SK-N-SH (cell line): ENCODE results near the gene ASCL2. TPM values are rescaled to one million over a fixed set of nuclear protein-coding genes. Genes with fewer than 3 reads are reported as not detected.

ENCODE experiments used
- CTCF ChIA-PET: fragments of 300-600, 350-600 bp; formaldehyde crosslinking; extraction: SDS; loops from one replicate; lab custom pipeline; 2021; lab: Yijun Ruan, JAX
- POLR2A ChIA-PET: fragments of 350-600 bp; sonication (Branson Sonifier 250); formaldehyde crosslinking; extraction: SDS; loops from one replicate; lab custom pipeline; 2020; ENCODE audit warnings: antibody characterized with exemption, inconsistent platforms; lab: Yijun Ruan, JAX
- DNase-seq: peaks from one replicate; pipeline ENCODE4 v3.0.0; 2012
- H2AFZ ChIP-seq: fragments of 200-600 bp; sonication (generic); 2 replicates; pipeline ENCODE4 v1.8.1; 2016; ENCODE audit warnings: antibody characterized with exemption, mild to moderate bottlenecking, low read depth
- H3F3A ChIP-seq: fragments of 200-600 bp; sonication (generic); replicated peaks from 2 replicates; pipeline ENCODE3; 2016; ENCODE audit warnings: antibody characterized with exemption, mild to moderate bottlenecking; ENCODE audit not compliant: insufficient read depth
- H3K27ac ChIP-seq, 2 experiments: fragments of 200-500 bp in 1 of 2; fragments of 200-600 bp in 1 of 2; sonication (Bioruptor generic) in 1 of 2; sonication (generic), shearing (Covaris generic) in 1 of 2; 2 replicates each; pipeline versions ENCODE4 v1.5.1 to v1.6.1; 2014 to 2016; ENCODE audit warnings: low read depth in 2 of 2, inconsistent platforms in 1 of 2, low read length in 1 of 2, mild to moderate bottlenecking in 1 of 2, mixed read lengths in 1 of 2
- H3K27me3 ChIP-seq: fragments of 200-600 bp; sonication (generic), shearing (Covaris generic); 2 replicates; pipeline ENCODE4 v1.6.1; 2016; ENCODE audit warnings: mixed run types; ENCODE audit not compliant: insufficient read depth
- H3K36me3 ChIP-seq, 2 experiments: fragments of 200-500 bp in 1 of 2; fragments of 200-600 bp in 1 of 2; sonication (Bioruptor generic) in 1 of 2; sonication (generic) in 1 of 2; replicated peaks in 1 of 2; 2 replicates each; pipeline versions ENCODE3 to v1.5.1; 2014 to 2016; ENCODE audit warnings: low read length in 1 of 2, mild to moderate bottlenecking in 1 of 2; ENCODE audit not compliant: insufficient read depth in 2 of 2, control insufficient read depth in 1 of 2
- H3K4me1 ChIP-seq, 2 experiments: fragments of 200-500 bp in 1 of 2; fragments of 200-600 bp in 1 of 2; sonication (Bioruptor generic) in 1 of 2; sonication (generic), shearing (Covaris generic) in 1 of 2; 2 replicates each; pipeline versions ENCODE4 v1.5.1 to v1.6.1; 2014 to 2016; ENCODE audit warnings: low read depth in 1 of 2, low read length in 1 of 2, mixed run types in 1 of 2; ENCODE audit not compliant: insufficient read depth in 2 of 2, control insufficient read depth in 1 of 2
- H3K4me2 ChIP-seq: fragments of 200-600 bp; sonication (generic), shearing (Covaris generic); 2 replicates; pipeline ENCODE4 v1.6.1; 2017; ENCODE audit warnings: mixed run types
- H3K4me3 ChIP-seq, 2 experiments: fragments of 200-500 bp in 1 of 2; fragments of 200-600 bp in 1 of 2; sonication (Bioruptor generic) in 1 of 2; sonication (generic), shearing (Covaris generic) in 1 of 2; 2 replicates each; pipeline versions ENCODE4 v1.5.1 to v1.8.1; 2014 to 2016; ENCODE audit warnings: low read depth in 2 of 2, inconsistent platforms in 1 of 2, low read length in 1 of 2, mild to moderate bottlenecking in 1 of 2, mixed read lengths in 1 of 2, moderate library complexity in 1 of 2
- H3K79me2 ChIP-seq: fragments of 200-600 bp; sonication (generic); 2 replicates; pipeline ENCODE4 v1.8.1; 2017; ENCODE audit warnings: mild to moderate bottlenecking; ENCODE audit not compliant: insufficient read depth
- H3K9ac ChIP-seq: fragments of 200-600 bp; sonication (generic); 2 replicates; pipeline ENCODE4 v1.6.1; 2017; ENCODE audit warnings: mixed run types
- H3K9me2 ChIP-seq: fragments of 200-600 bp; sonication (generic); 2 replicates; pipeline ENCODE4 v1.6.1; 2017; ENCODE audit warnings: mixed run types
- H3K9me3 ChIP-seq: fragments of 200-600 bp; sonication (generic); 2 replicates; pipeline ENCODE4 v1.6.1; 2017; ENCODE audit warnings: mixed run types, mild to moderate bottlenecking, moderate library complexity
- H4K20me1 ChIP-seq: fragments of 200-600 bp; sonication (generic); 2 replicates; pipeline ENCODE4 v1.6.1; 2017; ENCODE audit warnings: mild to moderate bottlenecking, mixed run types; ENCODE audit not compliant: insufficient read depth
- CTCF ChIP-seq: fragments of 200-600 bp; sonication (generic); IDR thresholded peaks from 2 replicates; pipeline ENCODE4 v1.6.1; 2017; ENCODE audit warnings: antibody characterized with exemption, mild to moderate bottlenecking, moderate library complexity
- FOSL2 ChIP-seq: IDR thresholded peaks from 2 replicates; pipeline ENCODE4 v1.4.0; 2012; ENCODE audit warnings: low read depth, mild to moderate bottlenecking, moderate library complexity, borderline replicate concordance
- FOXM1 ChIP-seq: IDR thresholded peaks from 2 replicates; pipeline ENCODE4 v1.4.0; 2012; ENCODE audit warnings: low read depth, mild to moderate bottlenecking
- GABPA ChIP-seq: IDR thresholded peaks from 2 replicates; pipeline ENCODE4 v1.4.0; 2012; ENCODE audit warnings: low read depth, mild to moderate bottlenecking
- GATA2 ChIP-seq: sonication (generic); formaldehyde crosslinking; IDR thresholded peaks from 2 replicates; pipeline ENCODE4 v1.5.0; 2020; ENCODE audit warnings: mild to moderate bottlenecking, missing genetic modification reagents
- IRF3 ChIP-seq: fragments of 150-350 bp; IDR thresholded peaks from 2 replicates; pipeline ENCODE4 v1.6.1; 2016; ENCODE audit warnings: mild to moderate bottlenecking, low read depth, low read length
- JUND ChIP-seq: IDR thresholded peaks from 2 replicates; pipeline ENCODE4 v1.4.0; 2012
- MAX ChIP-seq: IDR thresholded peaks from 2 replicates; pipeline ENCODE4 v1.4.0; 2012; ENCODE audit warnings: low read depth
- MEF2A ChIP-seq: IDR thresholded peaks from 2 replicates; pipeline ENCODE4 v1.4.0; 2012; ENCODE audit warnings: low read depth, borderline replicate concordance
- NRF1 ChIP-seq: IDR thresholded peaks from 2 replicates; pipeline ENCODE4 v1.6.1; 2012; ENCODE audit warnings: low read depth, mild to moderate bottlenecking, low read length
- PBX3 ChIP-seq: IDR thresholded peaks from 2 replicates; pipeline ENCODE4; 2012
- POLR2AphosphoS5 ChIP-seq: IDR thresholded peaks from 2 replicates; pipeline ENCODE4 v1.6.1; 2012; ENCODE audit warnings: low read depth, low read length
- RCOR1 ChIP-seq: fragments of 150-350 bp; IDR thresholded peaks from 2 replicates; pipeline ENCODE4 v1.6.1; 2017; ENCODE audit warnings: antibody characterized with exemption, low read length
- REST ChIP-seq: IDR thresholded peaks from 2 replicates; pipeline ENCODE4 v1.6.1; 2012; ENCODE audit warnings: mild to moderate bottlenecking, low read depth, low read length, moderate library complexity
- SIN3A ChIP-seq: IDR thresholded peaks from 2 replicates; pipeline ENCODE4 v1.6.1; 2012; ENCODE audit warnings: low read depth, mild to moderate bottlenecking, low read length, moderate library complexity, borderline replicate concordance
- TAF1 ChIP-seq: IDR thresholded peaks from 2 replicates; pipeline ENCODE4 v1.6.1; 2012; ENCODE audit warnings: low read depth, mild to moderate bottlenecking, low read length, moderate library complexity, borderline replicate concordance
- YY1 ChIP-seq: IDR thresholded peaks from 2 replicates; pipeline ENCODE4 v1.4.0; 2012; ENCODE audit warnings: low read depth, mild to moderate bottlenecking
- WGBS: methylation state at CpG from one replicate; pipeline ENCODE4 v1.1.6; 2017; ENCODE audit warnings: low lambda C conversion rate; 5-methylcytosine and 5-hydroxymethylcytosine counted together
- polyA plus RNA-seq, 3 experiments: library from polyadenylated mRNA; depleted of rRNA; stranded (reverse); fragments of >200 nt; gene quantifications; 2 replicates each; pipeline ENCODE4 v1.2.3, GENCODE V29; 2012

Gene ASCL2
- polyA plus RNA-seq, 1 of the 3 experiments (the other 2 are of a cell fraction): not detected

GRCh38 chr11:2306877-2307500, 36.6 kb upstream of the ASCL2 start:
- peaks cover 16 to 43% of the 10 kb centered on the region in 2 experiments; a peak in 3 of 4 replicates for H3K4me1 ChIP-seq
- H3K27me3 ChIP-seq: no peaks in the 10 kb centered on the region
- 90% methylated on average over 2 of the region's 14 CpGs for WGBS
- POLR2A ChIA-PET: interaction anchor here (0.6 to 1.3 kb wide), 2 partner anchors 97 to 113 kb away, joined by 3 to 4 read pairs; no protein-coding TSS in a partner anchor
- no peaks in the 10 kb centered on the region for H4K20me1 ChIP-seq
- H2AFZ ChIP-seq: peak overlapping the region; percentile 86; the same call in 1 of the 2 replicates
- peaks cover 4% of the 10 kb centered on the region for H3F3A ChIP-seq
- H3K4me2 ChIP-seq: no peak overlapping the region
- no peaks in the 10 kb centered on the region for H3K9me2 ChIP-seq
- peak; percentile 33 for DNase-seq
- 0 out of 4 replicates have a peak overlapping the region, but pooled peaks of 1 of the 2 experiments have one; percentile 11 for H3K27ac ChIP-seq
- TF ChIP-seq FOXM1 (no peak), FOSL2 (no peak), CTCF (no peak), TAF1 (no peak), RCOR1 (no peak), JUND (no peak), NRF1 (no peak), GABPA (no peak), SIN3A (no peak), POLR2AphosphoS5 (no peak), YY1 (no peak), REST (no peak), MEF2A (no peak), MAX (no peak), GATA2 (CRISPR knock-in tag) (no peak), PBX3 (no peak), IRF3 (no peak)
- TF ChIP-seq, all 33 proteins: peak for 0
- no peaks in the 10 kb centered on the region for H3K9me3 ChIP-seq
- H3K79me2 ChIP-seq: no peaks in the 10 kb centered on the region
- CTCF ChIA-PET: interaction anchor here (1.0 to 13.9 kb wide), 7 partner anchors 12 to 116 kb away, joined by 3 to 318 read pairs (median 17); partner anchors contain the start of genes CD81 and TSSC4
- H3K36me3 ChIP-seq: no peaks in the 10 kb centered on the region
- H3K9ac ChIP-seq: no peak overlapping the region
- no peak overlapping the region for H3K4me3 ChIP-seq
